ENCODE measurements around the gene CTSF. TPM values are rescaled to one million over a fixed set of nuclear protein-coding genes. Genes with fewer than 3 reads are reported as not detected.

CTSF gene
- total and polyA plus RNA-seq, 2 donors from 2014 or later: 58.0 to 80.4 TPM

DNA sequence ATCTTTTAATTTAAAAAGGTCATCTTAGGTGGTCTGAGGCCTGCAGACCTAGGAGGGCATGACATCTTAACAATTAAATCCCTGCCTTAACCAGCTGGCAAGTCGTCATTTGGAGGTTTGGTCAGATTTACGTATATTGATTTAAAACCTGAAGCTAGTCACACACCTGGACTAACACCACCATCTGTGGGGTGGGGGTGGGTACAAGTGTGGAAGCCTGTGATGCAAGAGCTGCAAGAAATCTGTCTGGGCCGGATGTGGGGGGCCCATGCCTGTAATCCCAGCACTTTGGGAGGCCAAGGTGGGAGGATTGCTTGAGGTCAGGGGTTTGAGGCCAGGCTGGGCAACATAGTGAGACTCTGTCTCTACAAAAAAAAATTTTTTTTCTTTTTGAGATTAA is 12.9 kb upstream of the CTSF start:
- H3K27me3 ChIP-seq (ENCODE audit: control insufficient read depth, insufficient read depth, low read length): no peaks in the 10 kb centered on the region

DNA sequence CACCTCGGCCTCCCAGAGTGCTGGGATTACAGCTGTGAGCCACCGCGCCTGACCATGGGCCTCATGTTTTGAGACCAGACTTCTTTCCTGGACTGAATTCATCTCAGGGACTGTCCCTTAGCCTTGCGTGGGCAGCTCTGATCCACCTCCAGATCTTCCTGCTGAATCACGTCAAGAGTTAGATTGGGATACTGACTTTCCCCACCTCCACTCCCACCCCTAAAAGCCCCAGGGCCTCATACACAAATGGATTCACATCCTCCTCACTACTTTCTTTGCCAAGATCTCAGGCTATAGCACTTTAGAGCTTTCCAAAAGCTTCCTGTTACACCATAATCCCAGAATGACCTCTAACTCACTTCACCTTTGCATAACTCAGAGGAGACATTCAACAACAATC is 12.4 kb upstream of the CTSF start:
- Histone ChIP-seq H3K9me3 (ENCODE audit: control insufficient read depth in 2 of 3, insufficient read depth in 1 of 3, low read length in 3 of 3) (no peaks in the 10 kb centered on the region), H3K36me3 (ENCODE audit: control insufficient read depth in 2 of 3, insufficient read depth in 3 of 3, low read length in 3 of 3) (no peaks in the 10 kb centered on the region), H3K4me3 (ENCODE audit: low read length in 3 of 3) (no peak overlapping the region), H3K4me1 (ENCODE audit: control insufficient read depth in 2 of 3, insufficient read depth in 2 of 3, low read depth in 1 of 3, low read length in 3 of 3) (peaks cover 0 to 2% (median 0%) of the 10 kb centered on the region in 3 donors), H3K27me3 (ENCODE audit: control insufficient read depth, insufficient read depth, low read length) (no peaks in the 10 kb centered on the region), H3K27ac (ENCODE audit: low read depth in 2 of 2, low read length in 2 of 2) (no peak overlapping the region), H3K9ac (ENCODE audit: low read length in 3 of 3) (no peak overlapping the region)
- TF ChIP-seq, protein P1, sequence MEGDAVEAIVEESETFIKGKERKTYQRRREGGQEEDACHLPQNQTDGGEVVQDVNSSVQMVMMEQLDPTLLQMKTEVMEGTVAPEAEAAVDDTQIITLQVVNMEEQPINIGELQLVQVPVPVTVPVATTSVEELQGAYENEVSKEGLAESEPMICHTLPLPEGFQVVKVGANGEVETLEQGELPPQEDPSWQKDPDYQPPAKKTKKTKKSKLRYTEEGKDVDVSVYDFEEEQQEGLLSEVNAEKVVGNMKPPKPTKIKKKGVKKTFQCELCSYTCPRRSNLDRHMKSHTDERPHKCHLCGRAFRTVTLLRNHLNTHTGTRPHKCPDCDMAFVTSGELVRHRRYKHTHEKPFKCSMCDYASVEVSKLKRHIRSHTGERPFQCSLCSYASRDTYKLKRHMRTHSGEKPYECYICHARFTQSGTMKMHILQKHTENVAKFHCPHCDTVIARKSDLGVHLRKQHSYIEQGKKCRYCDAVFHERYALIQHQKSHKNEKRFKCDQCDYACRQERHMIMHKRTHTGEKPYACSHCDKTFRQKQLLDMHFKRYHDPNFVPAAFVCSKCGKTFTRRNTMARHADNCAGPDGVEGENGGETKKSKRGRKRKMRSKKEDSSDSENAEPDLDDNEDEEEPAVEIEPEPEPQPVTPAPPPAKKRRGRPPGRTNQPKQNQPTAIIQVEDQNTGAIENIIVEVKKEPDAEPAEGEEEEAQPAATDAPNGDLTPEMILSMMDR (IDR thresholded peaks at IDR 0.05; ENCODE audit: borderline replicate concordance, extremely low read depth, insufficient read depth): no peak
- intact Hi-C loops (cut with DNase I): no loop called here
- no peak for FAIRE-seq
- DNase-seq: no peak

More for the DNA sequence above, 12.9 kb upstream of the CTSF start:
- FAIRE-seq: no peak
- Histone ChIP-seq H3K4me3 (ENCODE audit: low read length in 3 of 3) (no peak overlapping the region), H3K9me3 (ENCODE audit: control insufficient read depth in 2 of 3, insufficient read depth in 1 of 3, low read length in 3 of 3) (no peaks in the 10 kb centered on the region), H3K4me1 (ENCODE audit: control insufficient read depth in 2 of 3, insufficient read depth in 2 of 3, low read depth in 1 of 3, low read length in 3 of 3) (peaks cover 0 to 2% (median 0%) of the 10 kb centered on the region in 3 donors), H3K27ac (ENCODE audit: low read depth in 2 of 2, low read length in 2 of 2) (no peak overlapping the region), H3K36me3 (ENCODE audit: control insufficient read depth in 2 of 3, insufficient read depth in 3 of 3, low read length in 3 of 3) (no peaks in the 10 kb centered on the region), H3K9ac (ENCODE audit: low read length in 3 of 3) (no peak overlapping the region)
- intact Hi-C loops (cut with DNase I): no loop called here
- no peak for DNase-seq
- TF ChIP-seq, protein P1 (IDR thresholded peaks at IDR 0.05; ENCODE audit: borderline replicate concordance, extremely low read depth, insufficient read depth): no peak

- FAIRE-seq (no peak), DNase-seq (peak; percentile 82 to 87 (median 85))
- peaks cover 0 to 2% (median 0%) of the 10 kb centered on the region in 3 donors for H3K4me1 ChIP-seq (ENCODE audit: control insufficient read depth in 2 of 3, insufficient read depth in 2 of 3, low read depth in 1 of 3, low read length in 3 of 3)
- TF ChIP-seq, protein P1 (IDR thresholded peaks at IDR 0.05; ENCODE audit: borderline replicate concordance, extremely low read depth, insufficient read depth): peak; percentile 80
- H3K27ac ChIP-seq (ENCODE audit: low read depth in 2 of 2, low read length in 2 of 2): no peak overlapping the region
- H3K9ac ChIP-seq (ENCODE audit: low read length in 3 of 3): no peak overlapping the region
- intact Hi-C loops (cut with DNase I): no loop called here
- H3K36me3 ChIP-seq (ENCODE audit: control insufficient read depth in 2 of 3, insufficient read depth in 3 of 3, low read length in 3 of 3): no peaks in the 10 kb centered on the region
- no peaks in the 10 kb centered on the region for H3K27me3 ChIP-seq (ENCODE audit: control insufficient read depth, insufficient read depth, low read length)
- no peaks in the 10 kb centered on the region for H3K9me3 ChIP-seq (ENCODE audit: control insufficient read depth in 2 of 3, insufficient read depth in 1 of 3, low read length in 3 of 3)
- H3K4me3 ChIP-seq (ENCODE audit: low read length in 3 of 3): no peak overlapping the region
Observed at GRCh38 chr11:66579017-66579606, 10.7 kb upstream of the CTSF start.

- no peaks in the 10 kb centered on the region for H3K36me3 ChIP-seq (ENCODE audit: control insufficient read depth in 2 of 3, insufficient read depth in 3 of 3, low read length in 3 of 3)
- H3K9ac ChIP-seq (ENCODE audit: low read length in 3 of 3): no peak overlapping the region
- H3K27me3 ChIP-seq (ENCODE audit: control insufficient read depth, insufficient read depth, low read length): no peaks in the 10 kb centered on the region
- no peak overlapping the region for H3K4me3 ChIP-seq (ENCODE audit: low read length in 3 of 3)
- no peak for FAIRE-seq
- peaks cover 0 to 10% (median 8%) of the 10 kb centered on the region in 3 donors for H3K4me1 ChIP-seq (ENCODE audit: control insufficient read depth in 2 of 3, insufficient read depth in 2 of 3, low read depth in 1 of 3, low read length in 3 of 3)
- H3K27ac ChIP-seq (ENCODE audit: low read depth in 2 of 2, low read length in 2 of 2): no peak overlapping the region
- DNase-seq: no peak
- TF ChIP-seq, protein P1 (IDR thresholded peaks at IDR 0.05; ENCODE audit: borderline replicate concordance, extremely low read depth, insufficient read depth): no peak
- no peaks in the 10 kb centered on the region for H3K9me3 ChIP-seq (ENCODE audit: control insufficient read depth in 2 of 3, insufficient read depth in 1 of 3, low read length in 3 of 3)
- intact Hi-C loops (cut with DNase I): no loop called here
Observed at GRCh38 chr11:66570850-66571180, 2.4 kb upstream of the CTSF start.
